HCT116 (cell line): Measurements from ENCODE around the gene MFSD6. TPM values are rescaled to one million over a fixed set of nuclear protein-coding genes. Genes with fewer than 3 reads are reported as not detected.

Source experiments
- ATAC-seq: fragments of 200-7000 bp; cut with Tn5 transposase; 2 replicates; pipeline ENCODE4 v1.9.1; 2020; ENCODE audit warnings: mild to moderate bottlenecking, moderate library complexity
- BruUV-seq: library from RNA; stranded (reverse); fragments of 400-500 nt; replicated peaks from 2 replicates; lab custom pipeline; 2021; lab: Mats Ljungman, UMichigan
- CTCF ChIA-PET: fragments of 300-600 bp; sonication (Branson Sonifier 250); formaldehyde crosslinking; loops from one replicate; lab custom pipeline; 2021; ENCODE audit warnings: antibody characterized with exemption; lab: Charles Lee
- POLR2A ChIA-PET: fragments of 300-600, 350-600 bp; sonication (Branson Sonifier 250); formaldehyde crosslinking; loops from one replicate; lab custom pipeline; 2021; ENCODE audit warnings: antibody characterized with exemption; lab: Charles Lee
- RAD21 ChIA-PET, 2 experiments: fragments of 300-600 bp; sonication (Branson Sonifier 250); formaldehyde crosslinking; loops; one replicate each; lab custom pipeline; 2023; ENCODE audit warnings: low total read pairs in 2 of 2; ENCODE audit not compliant: uncharacterized antibody in 2 of 2, unreplicated experiment in 2 of 2, low non-redundant PET in 1 of 2; lab: Charles Lee
- DNase-seq: peaks from one replicate; pipeline ENCODE4 v3.0.0-alpha.2; 2010; ENCODE audit warnings: low read depth, low spot score
- H2AFZ ChIP-seq: fragments of 200-600 bp; shearing (Covaris generic), sonication (generic); 2 replicates; pipeline ENCODE4 v1.6.1; 2017; ENCODE audit warnings: low read depth, mixed run types, mixed read lengths, antibody characterized with exemption, low read length; ENCODE audit not compliant: poor library complexity, severe bottlenecking
- H3K27ac ChIP-seq: 2 replicates; pipeline ENCODE4 v1.5.1; 2012; ENCODE audit warnings: low read depth, low read length
- H3K27me3 ChIP-seq: fragments of 200-600 bp; sonication (generic); 2 replicates; pipeline ENCODE4 v1.6.1; 2016; ENCODE audit warnings: mixed run types, low read length, mixed read lengths; ENCODE audit not compliant: insufficient read depth
- H3K36me3 ChIP-seq, 2 experiments: fragments of 200-500 bp in 1 of 2; fragments of 200-600 bp in 1 of 2; sonication (Bioruptor generic) in 1 of 2; sonication (generic) in 1 of 2; 2 replicates each; pipeline versions ENCODE4 v1.5.1 to v1.6.1; 2014 to 2016; ENCODE audit warnings: low read length in 2 of 2, inconsistent platforms in 1 of 2, mixed read lengths in 1 of 2, mixed run types in 1 of 2; ENCODE audit not compliant: insufficient read depth in 2 of 2, control insufficient read depth in 1 of 2
- H3K4me1 ChIP-seq, 2 experiments: fragments of 200-600 bp in 1 of 2; sonication (generic) in 1 of 2; 2 replicates each; pipeline versions ENCODE4 v1.5.1 to v1.6.1; 2012 to 2017; ENCODE audit warnings: low read length in 2 of 2, inconsistent platforms in 1 of 2, mild to moderate bottlenecking in 1 of 2, mixed read lengths in 1 of 2, mixed run types in 1 of 2, moderate library complexity in 1 of 2; ENCODE audit not compliant: insufficient read depth in 2 of 2, control insufficient read depth in 1 of 2
- H3K4me2 ChIP-seq: fragments of 200-600 bp; sonication (generic); 2 replicates; pipeline ENCODE4 v1.6.1; 2017; ENCODE audit warnings: mixed run types, low read length, mixed read lengths
- H3K4me3 ChIP-seq, 2 experiments: fragments of 200-600 bp in 1 of 2; sonication (generic) in 1 of 2; replicated peaks in 1 of 2; 2 replicates each; pipeline ENCODE4 v1.5.1; 2011 to 2016; ENCODE audit warnings: low read length in 2 of 2, control low read depth in 1 of 2, low read depth in 1 of 2, mild to moderate bottlenecking in 1 of 2, mixed read lengths in 1 of 2, mixed run types in 1 of 2
- H3K79me2 ChIP-seq: fragments of 200-600 bp; sonication (generic); 2 replicates; pipeline ENCODE4 v1.6.1; 2017; ENCODE audit warnings: mild to moderate bottlenecking, mixed run types, low read length, moderate library complexity, mixed read lengths; ENCODE audit not compliant: insufficient read depth
- H3K9ac ChIP-seq: fragments of 200-600 bp; sonication (generic); 2 replicates; pipeline ENCODE4 v1.6.1; 2016; ENCODE audit warnings: low read length, mixed read lengths
- H3K9me2 ChIP-seq: fragments of 200-600 bp; sonication (generic), shearing (Covaris generic); 2 replicates; pipeline ENCODE4 v1.6.1; 2017; ENCODE audit warnings: mixed run types, mild to moderate bottlenecking, moderate library complexity; ENCODE audit not compliant: insufficient read depth
- H3K9me3 ChIP-seq, 2 experiments: fragments of 200-500 bp in 1 of 2; fragments of 200-600 bp in 1 of 2; sonication (Bioruptor generic) in 1 of 2; sonication (generic) in 1 of 2; 2 replicates each; pipeline ENCODE4 v1.6.1; 2014 to 2017; ENCODE audit warnings: low read length in 2 of 2, mixed read lengths in 2 of 2, inconsistent platforms in 1 of 2, low read depth in 1 of 2, mild to moderate bottlenecking in 1 of 2, mixed run types in 1 of 2, moderate library complexity in 1 of 2; ENCODE audit not compliant: control insufficient read depth in 1 of 2, insufficient read depth in 1 of 2
- H4K20me1 ChIP-seq: fragments of 200-600 bp; sonication (generic), shearing (Covaris generic); 2 replicates; pipeline ENCODE4 v1.6.1; 2017; ENCODE audit warnings: mixed run types, mild to moderate bottlenecking, moderate library complexity; ENCODE audit not compliant: insufficient read depth
- EGR1 ChIP-seq: IDR thresholded peaks from 2 replicates; pipeline ENCODE4 v1.6.1; 2012; ENCODE audit warnings: low read depth
- ELF1 ChIP-seq: IDR thresholded peaks from 2 replicates; pipeline ENCODE4 v1.6.1; 2012; ENCODE audit warnings: low read depth, borderline replicate concordance
- EZH2 ChIP-seq: fragments of 200-600 bp; sonication (generic); IDR thresholded peaks from 2 replicates; pipeline ENCODE4 v1.6.1; 2017; ENCODE audit warnings: antibody characterized with exemption, mixed run types
- EZH2phosphoT487 ChIP-seq: fragments of 200-600 bp; IDR thresholded peaks from 2 replicates; pipeline ENCODE4 v1.6.1; 2018; ENCODE audit warnings: antibody characterized with exemption, borderline replicate concordance
- POLR2A ChIP-seq: IDR thresholded peaks from 2 replicates; pipeline ENCODE4 v1.7.0; 2011; ENCODE audit warnings: borderline replicate concordance; ENCODE audit not compliant: insufficient read depth, insufficient read length; ENCODE audit errors: extremely low read depth
- POLR2AphosphoS5 ChIP-seq: IDR thresholded peaks from 2 replicates; pipeline ENCODE4 v1.6.1; 2011; ENCODE audit warnings: mild to moderate bottlenecking, low read depth, low read length, moderate library complexity
- RAD21 ChIP-seq: IDR thresholded peaks from 2 replicates; pipeline ENCODE4 v1.6.1; 2012; ENCODE audit warnings: low read depth, mild to moderate bottlenecking
- SRF ChIP-seq: IDR thresholded peaks from 2 replicates; pipeline ENCODE4 v1.6.1; 2012; ENCODE audit warnings: low read depth
- YY1 ChIP-seq: IDR thresholded peaks from 2 replicates; pipeline ENCODE4 v1.6.1; 2011; ENCODE audit warnings: low read length, low read depth, moderate library complexity, mild to moderate bottlenecking; ENCODE audit not compliant: insufficient replicate concordance; ENCODE audit errors: extremely low read depth
- intact Hi-C: fragments of 100-400 bp; cut with micrococcal nuclease; formaldehyde crosslinking; loops from 2 replicates; pipeline ENCODE4 v1.10.0; 2022
- total RNA-seq: library from RNA; stranded (reverse); gene quantifications from one replicate; pipeline ENCODE4 v1.2.1, GENCODE V29; 2021; ENCODE audit not compliant: unreplicated experiment
- TF ChIP-seq, protein P1 (sequence below): IDR thresholded peaks from 2 replicates; pipeline ENCODE4 v1.6.1; 2012
- TF ChIP-seq, protein P2 (sequence below): IDR thresholded peaks from 2 replicates; pipeline ENCODE4 v1.6.1; 2011; ENCODE audit warnings: mild to moderate bottlenecking, low read length, moderate library complexity; ENCODE audit not compliant: insufficient replicate concordance; ENCODE audit errors: extremely low read depth
- TF ChIP-seq, protein P3 (sequence below): IDR thresholded peaks from 2 replicates; pipeline ENCODE4 v1.6.1; 2012

MFSD6 gene
- total RNA-seq, 1 experiment from 2014 or later = 18.6 TPM

DNA sequence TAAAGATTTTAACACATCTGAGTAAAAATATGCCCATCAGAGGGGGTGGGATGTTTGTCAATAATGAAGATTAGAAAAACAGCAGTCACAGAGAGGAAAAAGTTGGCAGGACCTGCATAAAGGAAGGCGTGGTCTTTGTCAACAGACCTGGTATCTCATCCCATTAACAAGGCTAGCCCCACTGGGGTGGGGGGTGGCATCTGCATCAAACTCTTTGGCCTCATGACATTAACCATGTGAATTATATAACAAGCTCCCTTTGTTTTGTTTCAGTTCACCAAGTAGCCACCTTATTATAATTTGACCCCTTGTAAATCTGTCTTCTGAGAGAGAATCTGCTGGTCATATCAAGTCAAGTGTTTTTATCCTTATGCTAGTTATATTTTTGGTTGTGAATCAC, 97.5 kb downstream of the MFSD6 start:
- no TSS peak for BruUV-seq
- POLR2A ChIA-PET = no interaction called here
- CTCF ChIA-PET = no interaction called here
- Histone ChIP-seq H3K4me3 (no peak overlapping the region), H3K9ac (no peak overlapping the region), H3K27ac (no peak overlapping the region), H4K20me1 (no peaks in the 10 kb centered on the region), H3K9me2 (no peaks in the 10 kb centered on the region), H3K36me3 (no peaks in the 10 kb centered on the region), H3K9me3 (no peaks in the 10 kb centered on the region), H3K4me1 (peaks cover 2 to 5% of the 10 kb centered on the region in 2 experiments; a peak in 2 of 4 replicates), H3K27me3 (no peaks in the 10 kb centered on the region), H2AFZ (no peak overlapping the region), H3K4me2 (no peak overlapping the region), H3K79me2 (no peaks in the 10 kb centered on the region)
- TF ChIP-seq EGR1 = no peak
- TF ChIP-seq, protein P1, sequence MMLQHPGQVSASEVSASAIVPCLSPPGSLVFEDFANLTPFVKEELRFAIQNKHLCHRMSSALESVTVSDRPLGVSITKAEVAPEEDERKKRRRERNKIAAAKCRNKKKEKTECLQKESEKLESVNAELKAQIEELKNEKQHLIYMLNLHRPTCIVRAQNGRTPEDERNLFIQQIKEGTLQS = no peak
- no peak for TF ChIP-seq POLR2A
- TF ChIP-seq, protein P2, sequence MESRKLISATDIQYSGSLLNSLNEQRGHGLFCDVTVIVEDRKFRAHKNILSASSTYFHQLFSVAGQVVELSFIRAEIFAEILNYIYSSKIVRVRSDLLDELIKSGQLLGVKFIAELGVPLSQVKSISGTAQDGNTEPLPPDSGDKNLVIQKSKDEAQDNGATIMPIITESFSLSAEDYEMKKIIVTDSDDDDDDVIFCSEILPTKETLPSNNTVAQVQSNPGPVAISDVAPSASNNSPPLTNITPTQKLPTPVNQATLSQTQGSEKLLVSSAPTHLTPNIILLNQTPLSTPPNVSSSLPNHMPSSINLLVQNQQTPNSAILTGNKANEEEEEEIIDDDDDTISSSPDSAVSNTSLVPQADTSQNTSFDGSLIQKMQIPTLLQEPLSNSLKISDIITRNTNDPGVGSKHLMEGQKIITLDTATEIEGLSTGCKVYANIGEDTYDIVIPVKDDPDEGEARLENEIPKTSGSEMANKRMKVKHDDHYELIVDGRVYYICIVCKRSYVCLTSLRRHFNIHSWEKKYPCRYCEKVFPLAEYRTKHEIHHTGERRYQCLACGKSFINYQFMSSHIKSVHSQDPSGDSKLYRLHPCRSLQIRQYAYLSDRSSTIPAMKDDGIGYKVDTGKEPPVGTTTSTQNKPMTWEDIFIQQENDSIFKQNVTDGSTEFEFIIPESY = no peak
- no peak for TF ChIP-seq EZH2
- TF ChIP-seq, protein P3, sequence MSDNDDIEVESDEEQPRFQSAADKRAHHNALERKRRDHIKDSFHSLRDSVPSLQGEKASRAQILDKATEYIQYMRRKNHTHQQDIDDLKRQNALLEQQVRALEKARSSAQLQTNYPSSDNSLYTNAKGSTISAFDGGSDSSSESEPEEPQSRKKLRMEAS = no peak
- TF ChIP-seq ELF1 = no peak
- no peak for TF ChIP-seq YY1
- TF ChIP-seq RAD21 = no peak
- TF ChIP-seq POLR2AphosphoS5 = no peak
- no peak for TF ChIP-seq EZH2phosphoT487
- no peak for TF ChIP-seq SRF
- DNase-seq = no peak
- no peak for ATAC-seq
- intact Hi-C loops = loop anchor here (5.0 kb wide), 1 partner anchor 178 kb away; no protein-coding TSS in a partner anchor
- RAD21 ChIA-PET = no interaction called here
